ENCODE measurements around the gene NASP.

NASP gene

DNA sequence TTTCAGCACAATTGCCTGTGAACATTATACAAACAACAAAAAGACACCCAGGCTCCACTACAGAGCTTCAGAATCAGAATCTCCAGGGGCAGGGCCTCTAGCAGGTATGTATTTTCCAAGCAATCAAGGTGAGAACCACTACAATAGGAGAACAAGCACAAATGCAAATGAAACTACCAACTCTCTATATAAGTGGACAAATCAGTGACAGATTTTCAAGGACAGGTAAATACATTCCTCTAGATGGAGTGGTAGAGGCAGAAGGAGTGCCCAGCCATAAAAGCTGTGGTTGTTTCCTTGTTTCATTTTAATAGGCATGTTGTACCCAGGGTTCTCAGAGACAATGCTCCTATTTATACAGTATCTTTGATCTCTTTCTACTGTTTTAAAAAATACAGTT, 60.1 kb downstream of the NASP start:
- TF ChIP-seq, protein P1, sequence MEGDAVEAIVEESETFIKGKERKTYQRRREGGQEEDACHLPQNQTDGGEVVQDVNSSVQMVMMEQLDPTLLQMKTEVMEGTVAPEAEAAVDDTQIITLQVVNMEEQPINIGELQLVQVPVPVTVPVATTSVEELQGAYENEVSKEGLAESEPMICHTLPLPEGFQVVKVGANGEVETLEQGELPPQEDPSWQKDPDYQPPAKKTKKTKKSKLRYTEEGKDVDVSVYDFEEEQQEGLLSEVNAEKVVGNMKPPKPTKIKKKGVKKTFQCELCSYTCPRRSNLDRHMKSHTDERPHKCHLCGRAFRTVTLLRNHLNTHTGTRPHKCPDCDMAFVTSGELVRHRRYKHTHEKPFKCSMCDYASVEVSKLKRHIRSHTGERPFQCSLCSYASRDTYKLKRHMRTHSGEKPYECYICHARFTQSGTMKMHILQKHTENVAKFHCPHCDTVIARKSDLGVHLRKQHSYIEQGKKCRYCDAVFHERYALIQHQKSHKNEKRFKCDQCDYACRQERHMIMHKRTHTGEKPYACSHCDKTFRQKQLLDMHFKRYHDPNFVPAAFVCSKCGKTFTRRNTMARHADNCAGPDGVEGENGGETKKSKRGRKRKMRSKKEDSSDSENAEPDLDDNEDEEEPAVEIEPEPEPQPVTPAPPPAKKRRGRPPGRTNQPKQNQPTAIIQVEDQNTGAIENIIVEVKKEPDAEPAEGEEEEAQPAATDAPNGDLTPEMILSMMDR (IDR thresholded peaks at IDR 0.05; ENCODE audit: borderline replicate concordance, extremely low read depth, low read length, poor library complexity, severe bottlenecking) = peak; percentile 15
- TF ChIP-seq EZH2 (IDR thresholded peaks at IDR 0.05; ENCODE audit: borderline replicate concordance, low read depth, low read length, severe bottlenecking) = no peak
- ATAC-seq (ENCODE audit: insufficient read depth, low read depth) (no peak), DNase-seq (no peak)
- Histone ChIP-seq H2AFZ (ENCODE audit: low read depth, low read length) (no peak overlapping the region), H3K4me3 (ENCODE audit: low read depth in 1 of 2, low read length in 2 of 2) (no peak overlapping the region), H3K27ac (ENCODE audit: low read length) (no peak overlapping the region), H3K27me3 (ENCODE audit: insufficient read depth, low read length, poor library complexity) (no peaks in the 10 kb centered on the region), H3K36me3 (ENCODE audit: insufficient read depth, low read length) (peaks cover 84% of the 10 kb centered on the region), H3K9ac (ENCODE audit: low read depth, low read length) (no peak overlapping the region), H3K4me2 (ENCODE audit: insufficient read depth, low read length) (no peak overlapping the region), H3K79me2 (ENCODE audit: insufficient read depth, low read length) (peaks cover 15% of the 10 kb centered on the region), H4K20me1 (ENCODE audit: insufficient read depth, low read length) (no peaks in the 10 kb centered on the region; the same call in 1 of the 2 replicates), H3K9me3 (ENCODE audit: insufficient read depth, low read length, severe bottlenecking) (no peaks in the 10 kb centered on the region), H3K4me1 (ENCODE audit: insufficient read depth, low read length) (no peaks in the 10 kb centered on the region)

GRCh38 chr1:45644661-45645060, 60.8 kb downstream of the NASP start:
- ATAC-seq (ENCODE audit: insufficient read depth, low read depth) (no peak), DNase-seq (no peak)
- H4K20me1 ChIP-seq (ENCODE audit: insufficient read depth, low read length) = no peaks in the 10 kb centered on the region; the same call in 1 of the 2 replicates
- no peaks in the 10 kb centered on the region for H3K4me1 ChIP-seq (ENCODE audit: insufficient read depth, low read length)
- H3K9me3 ChIP-seq (ENCODE audit: insufficient read depth, low read length, severe bottlenecking) = no peaks in the 10 kb centered on the region
- H2AFZ ChIP-seq (ENCODE audit: low read depth, low read length) = no peak overlapping the region
- H3K4me3 ChIP-seq (ENCODE audit: low read depth in 1 of 2, low read length in 2 of 2) = no peak overlapping the region
- peaks cover 87% of the 10 kb centered on the region for H3K36me3 ChIP-seq (ENCODE audit: insufficient read depth, low read length)
- no peak overlapping the region for H3K9ac ChIP-seq (ENCODE audit: low read depth, low read length)
- no peaks in the 10 kb centered on the region for H3K27me3 ChIP-seq (ENCODE audit: insufficient read depth, low read length, poor library complexity)
- no peak overlapping the region for H3K4me2 ChIP-seq (ENCODE audit: insufficient read depth, low read length)
- TF ChIP-seq EZH2 (IDR thresholded peaks at IDR 0.05; ENCODE audit: borderline replicate concordance, low read depth, low read length, severe bottlenecking) = no peak
- peaks cover 20% of the 10 kb centered on the region for H3K79me2 ChIP-seq (ENCODE audit: insufficient read depth, low read length)
- no peak overlapping the region for H3K27ac ChIP-seq (ENCODE audit: low read length)

- no peak for ATAC-seq (ENCODE audit: insufficient read depth, low read depth)
- H3K9ac ChIP-seq (ENCODE audit: low read depth, low read length) = no peak overlapping the region
Measured at GRCh38 chr1:45647248-45648021, 63.6 kb downstream of the NASP start.

More at GRCh38 chr1:45647248-45648021, 63.6 kb downstream of the NASP start:
- Histone ChIP-seq H3K27ac (ENCODE audit: low read length) (no peak overlapping the region), H3K4me1 (ENCODE audit: insufficient read depth, low read length) (no peaks in the 10 kb centered on the region), H3K4me3 (ENCODE audit: low read depth in 1 of 2, low read length in 2 of 2) (no peak overlapping the region), H2AFZ (ENCODE audit: low read depth, low read length) (no peak overlapping the region), H4K20me1 (ENCODE audit: insufficient read depth, low read length) (no peaks in the 10 kb centered on the region; the same call in 1 of the 2 replicates), H3K27me3 (ENCODE audit: insufficient read depth, low read length, poor library complexity) (no peaks in the 10 kb centered on the region), H3K9me3 (ENCODE audit: insufficient read depth, low read length, severe bottlenecking) (no peaks in the 10 kb centered on the region), H3K36me3 (ENCODE audit: insufficient read depth, low read length) (peaks cover 91% of the 10 kb centered on the region), H3K79me2 (ENCODE audit: insufficient read depth, low read length) (peaks cover 42% of the 10 kb centered on the region), H3K4me2 (ENCODE audit: insufficient read depth, low read length) (no peak overlapping the region)
- DNase-seq = no peak
- TF ChIP-seq EZH2 (IDR thresholded peaks at IDR 0.05; ENCODE audit: borderline replicate concordance, low read depth, low read length, severe bottlenecking) = no peak
- TF ChIP-seq, protein P1 (IDR thresholded peaks at IDR 0.05; ENCODE audit: borderline replicate concordance, extremely low read depth, low read length, poor library complexity, severe bottlenecking) = no peak

All from DND-41 (cell line).